GM19328 (cell line): ENCODE data around the gene PTH2.

Experiments
- ATAC-seq: cut with Tn5 transposase; IDR thresholded peaks from one replicate; pipeline ENCODE4 v1.9.1; 2021; ENCODE audit warnings: mild to moderate bottlenecking, moderate library complexity; ENCODE audit not compliant: unreplicated experiment

The PTH2 gene

GRCh38 chr19:49432141-49433073, 9.2 kb upstream of the PTH2 start:
- no peak for ATAC-seq

GRCh38 chr19:49431330-49431749, 8.1 kb upstream of the PTH2 start:
- ATAC-seq: no peak

- ATAC-seq: no peak
Measured at GRCh38 chr19:49430678-49431329, 7.6 kb upstream of the PTH2 start.

GRCh38 chr19:49430172-49430677, 7.0 kb upstream of the PTH2 start:
- ATAC-seq: no peak

GRCh38 chr19:49428547-49429451, 5.6 kb upstream of the PTH2 start:
- no peak for ATAC-seq

- ATAC-seq: no peak
Measured at GRCh38 chr19:49427855-49428546, 4.8 kb upstream of the PTH2 start.

- ATAC-seq: no peak
Measured at GRCh38 chr19:49427339-49427738, 4.1 kb upstream of the PTH2 start.

- no peak for ATAC-seq
Measured at GRCh38 chr19:49425922-49426592, 2.8 kb upstream of the PTH2 start.

GRCh38 chr19:49425178-49425577, 1.9 kb upstream of the PTH2 start, which contains the start of gene GFY:
GFY (plus strand) TSS chr19:49425388; CDS start chr19:49426431, 1,043 bp downstream.
- ATAC-seq: no peak

- ATAC-seq: no peak
Measured at GRCh38 chr19:49423985-49424303, 703 bp upstream of the PTH2 start.

GRCh38 chr19:49422407-49423070, 702 bp downstream of the PTH2 start:
- no peak for ATAC-seq

GRCh38 chr19:49421878-49422202, 1.4 kb downstream of the PTH2 start:
- no peak for ATAC-seq

- no peak for ATAC-seq
Measured at GRCh38 chr19:49421039-49421877, 2.0 kb downstream of the PTH2 start.

GRCh38 chr19:49420227-49420626, 3.0 kb downstream of the PTH2 start:
- no peak for ATAC-seq

GRCh38 chr19:49419173-49419572, 4.1 kb downstream of the PTH2 start:
- ATAC-seq: no peak

GRCh38 chr19:49418511-49418910, 4.7 kb downstream of the PTH2 start:
- no peak for ATAC-seq

GRCh38 chr19:49417088-49417487, 6.2 kb downstream of the PTH2 start:
- ATAC-seq: no peak

GRCh38 chr19:49415810-49416200, 7.4 kb downstream of the PTH2 start:
- ATAC-seq: no peak
